Endothelial cell of umbilical vein (primary cell): Measurements from ENCODE around the gene RBM4.

Experiments used
- CTCF ChIP-seq, 2 donors: IDR thresholded peaks; 1 replicate in 1 of 2; 2 replicates in 1 of 2; pipeline ENCODE4 v1.5.1; 2011; ENCODE audit warnings: low read length in 2 of 2, mild to moderate bottlenecking in 2 of 2, moderate library complexity in 2 of 2, control low read depth in 1 of 2, inconsistent platforms in 1 of 2, low read depth in 1 of 2; ENCODE audit not compliant: insufficient read depth in 1 of 2; ENCODE audit errors: extremely low read depth in 1 of 2
- EZH2 ChIP-seq: IDR thresholded peaks from 2 replicates; pipeline ENCODE4 v1.6.1; 2012; ENCODE audit warnings: borderline replicate concordance, low read depth, mild to moderate bottlenecking, moderate library complexity, low read length, inconsistent platforms; ENCODE audit not compliant: severe bottlenecking
- FOS ChIP-seq: IDR thresholded peaks from 2 replicates; pipeline ENCODE4 v1.6.1; 2011; ENCODE audit warnings: mild to moderate bottlenecking, low read length, moderate library complexity, borderline replicate concordance; ENCODE audit not compliant: insufficient read depth
- GATA2 ChIP-seq: IDR thresholded peaks from 2 replicates; pipeline ENCODE4 v1.7.0; 2011; ENCODE audit warnings: low read depth, mild to moderate bottlenecking, moderate library complexity, mixed read lengths, low read length; ENCODE audit not compliant: insufficient read length, insufficient read depth
- JUN ChIP-seq: IDR thresholded peaks from 2 replicates; pipeline ENCODE4 v1.6.1; 2011; ENCODE audit warnings: borderline replicate concordance, low read depth; ENCODE audit not compliant: insufficient read length, insufficient read depth
- MAX ChIP-seq: IDR thresholded peaks from 2 replicates; pipeline ENCODE4 v1.6.1; 2011; ENCODE audit not compliant: insufficient read depth, insufficient read length
- MYC ChIP-seq: IDR thresholded peaks from one replicate; pipeline ENCODE4 v1.6.1; 2011; ENCODE audit warnings: mild to moderate bottlenecking, low read depth, low read length
- POLR2A ChIP-seq: IDR thresholded peaks from 2 replicates; pipeline ENCODE4 v1.6.1; 2012; ENCODE audit warnings: low read depth, mild to moderate bottlenecking, control low read depth, low read length
- POLR2AphosphoS5 ChIP-seq: IDR thresholded peaks from 2 replicates; pipeline ENCODE4 v1.6.1; 2012; ENCODE audit warnings: low read depth, mild to moderate bottlenecking, control low read depth, low read length, moderate library complexity; ENCODE audit not compliant: insufficient read depth

GRCh38 chr11:66651016-66651415, 12.5 kb downstream of the RBM4 start:
- TF ChIP-seq CTCF (IDR thresholded peaks at IDR 0.05; ENCODE audit: extremely low read depth in 1 of 2, insufficient read depth in 1 of 2, low read depth in 1 of 2, low read length in 2 of 2) (no peak), POLR2A (peak; percentile 26), EZH2 (no peak), POLR2AphosphoS5 (no peak), MAX (no peak), MYC (no peak), JUN (no peak), FOS (no peak), GATA2 (no peak)
